Mononuclear cell (primary cell): Measurements from ENCODE around the gene ELOVL4. TPM values are rescaled to one million over a fixed set of nuclear protein-coding genes. Genes with fewer than 3 reads are reported as not detected.

ENCODE experiments used
- H3K27me3 ChIP-seq: 2 replicates; pipeline ENCODE4 v1.6.0; 2011; ENCODE audit warnings: low read length, control low read depth; ENCODE audit not compliant: insufficient read depth
- H3K4me1 ChIP-seq: 2 replicates; pipeline ENCODE4 v1.5.1; 2011; ENCODE audit warnings: mild to moderate bottlenecking, low read length, control low read depth; ENCODE audit not compliant: insufficient read depth
- H3K4me3 ChIP-seq: 2 replicates; pipeline ENCODE4 v1.5.1; 2011; ENCODE audit warnings: mild to moderate bottlenecking, low read length, moderate library complexity
- H3K9me3 ChIP-seq: 2 replicates; pipeline ENCODE4 v1.5.1; 2011; ENCODE audit warnings: low read depth, mild to moderate bottlenecking, control low read depth, low read length
- total RNA-seq: library from RNA; depleted of rRNA; stranded (reverse); fragments of >200 nt; gene quantifications from one replicate; pipeline ENCODE4 v1.2.3, GENCODE V29; 2012

ELOVL4 gene
- total RNA-seq, 1 donor = 0.73 TPM

DNA sequence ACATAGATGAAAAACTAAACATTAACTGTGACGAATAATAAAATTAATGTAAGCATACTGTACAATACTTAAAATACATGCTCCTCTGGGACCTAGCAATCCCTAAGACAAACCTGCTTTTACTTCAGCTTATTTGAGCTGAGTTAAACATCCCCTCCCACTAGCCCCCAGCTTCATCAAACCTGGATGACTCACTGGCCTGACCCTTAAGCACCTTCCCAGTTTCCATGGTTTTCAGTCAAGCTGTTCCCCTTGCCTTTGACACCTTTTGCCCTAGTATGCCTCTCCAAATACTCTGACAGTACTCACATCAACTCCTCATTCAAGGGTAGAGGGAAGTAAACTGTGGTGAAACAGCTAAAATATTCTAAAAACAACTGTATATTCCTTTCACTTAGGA, 4.2 kb downstream of the ELOVL4 start:
- Histone ChIP-seq H3K4me3 (no peak overlapping the region), H3K9me3 (no peaks in the 10 kb centered on the region), H3K4me1 (peaks cover 14% of the 10 kb centered on the region), H3K27me3 (peaks cover 61% of the 10 kb centered on the region)

GRCh38 chr6:79941489-79942151, 5.7 kb downstream of the ELOVL4 start:
- H3K27me3 ChIP-seq = peaks cover 48% of the 10 kb centered on the region
- H3K9me3 ChIP-seq = no peaks in the 10 kb centered on the region

GRCh38 chr6:79928478-79928998, 18.8 kb downstream of the ELOVL4 start:
- H3K4me1 ChIP-seq = no peaks in the 10 kb centered on the region
- H3K4me3 ChIP-seq = no peak overlapping the region
- H3K9me3 ChIP-seq = no peaks in the 10 kb centered on the region
- peaks cover 4% of the 10 kb centered on the region for H3K27me3 ChIP-seq

More at GRCh38 chr6:79941489-79942151, 5.7 kb downstream of the ELOVL4 start:
- Histone ChIP-seq H3K4me3 (no peak overlapping the region), H3K4me1 (peaks cover 4% of the 10 kb centered on the region)

DNA sequence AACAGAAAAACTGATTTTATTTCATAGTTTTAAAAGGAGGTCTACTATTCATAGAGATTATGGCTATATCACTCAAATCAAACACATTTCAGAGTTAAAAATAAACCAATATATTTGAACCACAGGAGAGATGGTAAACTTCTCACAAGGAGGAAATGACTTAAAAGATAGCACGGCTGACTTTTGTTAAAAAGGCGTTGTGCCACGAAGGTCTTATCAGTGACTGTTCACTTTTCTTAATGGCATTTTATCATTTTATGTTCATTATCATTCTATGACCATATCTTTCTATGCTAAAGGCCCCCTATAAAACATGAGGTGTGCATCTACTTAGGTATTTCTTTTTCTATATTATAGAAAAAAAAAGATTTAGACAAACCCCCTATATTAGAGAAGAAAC, 19.6 kb downstream of the ELOVL4 start:
- no peaks in the 10 kb centered on the region for H3K9me3 ChIP-seq
- peaks cover 4% of the 10 kb centered on the region for H3K27me3 ChIP-seq
- H3K4me1 ChIP-seq = no peaks in the 10 kb centered on the region

GRCh38 chr6:79923270-79923669, 24.1 kb downstream of the ELOVL4 start:
- Histone ChIP-seq H3K4me3 (no peak overlapping the region), H3K4me1 (no peaks in the 10 kb centered on the region), H3K9me3 (no peaks in the 10 kb centered on the region), H3K27me3 (no peaks in the 10 kb centered on the region)

More for the DNA sequence above, 19.6 kb downstream of the ELOVL4 start:
- no peak overlapping the region for H3K4me3 ChIP-seq

DNA sequence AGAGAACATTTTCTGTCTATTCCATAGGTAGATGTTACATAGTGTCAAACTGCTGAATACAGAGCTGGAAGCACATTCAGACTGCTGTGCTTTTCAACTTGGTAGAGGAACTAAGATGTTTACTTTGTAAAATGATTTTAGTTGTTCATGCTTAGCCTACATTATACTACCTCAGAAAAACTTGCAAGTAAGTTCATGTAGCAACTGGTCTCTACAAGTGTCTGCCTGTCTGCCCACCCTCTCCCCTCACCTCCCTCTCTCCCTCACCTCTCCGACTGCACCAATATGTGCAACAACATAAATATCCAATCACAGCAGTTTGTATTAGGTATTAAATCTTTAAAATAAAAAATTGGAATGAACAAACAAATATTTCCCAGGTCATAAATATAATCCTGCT, 25.3 kb downstream of the ELOVL4 start:
- no peak overlapping the region for H3K4me3 ChIP-seq
- H3K4me1 ChIP-seq = no peaks in the 10 kb centered on the region
- no peaks in the 10 kb centered on the region for H3K27me3 ChIP-seq
- H3K9me3 ChIP-seq = no peaks in the 10 kb centered on the region

DNA sequence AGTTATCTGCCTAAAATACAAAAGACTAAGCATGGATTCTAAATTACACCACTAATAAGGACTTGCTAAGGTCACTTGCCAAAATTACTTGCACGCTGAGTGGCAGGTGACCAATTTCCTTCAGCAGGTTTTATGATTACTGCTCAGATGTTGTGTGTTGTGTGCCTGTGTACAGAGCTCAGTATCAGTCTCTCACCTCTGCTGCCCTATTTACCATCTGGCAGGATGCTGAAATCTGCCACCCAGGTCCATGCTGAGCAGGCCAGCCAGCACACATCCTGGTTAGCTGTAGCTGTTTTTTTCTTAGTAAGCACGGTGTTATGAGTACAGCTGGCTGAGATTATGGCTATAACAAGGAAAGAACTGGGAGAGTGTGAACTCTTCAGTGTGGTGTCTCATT, 34.0 kb downstream of the ELOVL4 start:
- Histone ChIP-seq H3K4me1 (no peaks in the 10 kb centered on the region), H3K27me3 (peaks cover 4% of the 10 kb centered on the region), H3K9me3 (no peaks in the 10 kb centered on the region), H3K4me3 (no peak overlapping the region)

DNA sequence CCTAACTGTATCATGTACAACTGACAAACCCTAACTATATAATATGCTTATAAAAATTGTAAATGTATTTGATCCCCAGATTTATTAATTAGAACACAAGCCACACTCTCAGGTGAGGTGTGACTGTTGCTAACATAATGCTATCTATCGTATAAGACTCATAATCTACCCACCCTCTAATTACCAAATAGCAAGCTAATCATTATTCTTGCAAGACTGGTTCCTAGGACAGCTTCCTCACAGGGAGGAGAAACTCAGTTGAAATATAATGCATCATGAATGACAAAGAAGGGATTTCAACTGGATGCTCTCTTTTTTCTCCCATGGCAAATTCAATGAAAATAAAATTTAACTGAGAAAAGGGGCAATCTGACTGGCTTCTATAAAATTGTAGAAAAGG, 35.4 kb downstream of the ELOVL4 start:
- Histone ChIP-seq H3K4me3 (no peak overlapping the region), H3K9me3 (no peaks in the 10 kb centered on the region), H3K4me1 (no peaks in the 10 kb centered on the region), H3K27me3 (peaks cover 4% of the 10 kb centered on the region)

DNA sequence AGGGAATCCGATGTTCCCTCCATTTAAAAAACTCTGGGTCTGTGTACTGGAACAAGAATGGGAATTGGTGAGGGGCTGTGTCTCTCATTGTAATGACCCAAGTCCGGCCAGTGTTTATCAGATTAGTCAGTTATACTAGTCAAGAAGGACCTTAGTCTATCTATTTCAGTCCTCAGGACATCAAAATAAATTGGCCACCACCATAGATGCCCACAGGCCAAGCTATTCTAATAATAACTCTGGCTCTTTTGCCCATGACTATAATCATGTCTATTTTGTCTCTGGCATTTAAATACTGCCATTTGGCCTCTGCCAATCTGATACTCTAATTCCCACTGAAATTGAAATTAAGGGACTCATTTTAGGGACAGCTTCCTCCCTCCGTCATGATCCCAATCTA, 37.8 kb downstream of the ELOVL4 start:
- no peak overlapping the region for H3K4me3 ChIP-seq
- H3K27me3 ChIP-seq = peaks cover 4% of the 10 kb centered on the region
- no peaks in the 10 kb centered on the region for H3K9me3 ChIP-seq
- no peaks in the 10 kb centered on the region for H3K4me1 ChIP-seq

DNA sequence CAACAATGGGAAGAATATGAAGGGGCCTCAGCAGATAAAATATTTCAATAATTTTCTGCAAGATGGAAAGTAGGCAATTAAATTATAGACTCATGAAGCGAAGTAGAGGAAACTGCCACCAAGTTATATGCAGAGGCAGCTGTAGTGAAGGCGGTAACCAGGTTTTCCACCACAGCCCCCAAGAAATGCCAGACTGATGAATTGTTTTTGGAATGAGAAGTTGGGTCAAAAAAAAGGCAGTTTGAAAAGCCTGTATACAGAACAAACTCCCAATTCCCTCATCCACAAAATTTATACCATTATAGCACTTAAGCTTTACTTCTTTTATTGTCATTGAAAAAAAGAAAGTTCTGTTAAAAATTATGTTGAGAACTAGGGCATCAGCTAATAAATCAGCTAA, 45.3 kb downstream of the ELOVL4 start:
- Histone ChIP-seq H3K27me3 (peaks cover 3% of the 10 kb centered on the region), H3K4me3 (no peak overlapping the region), H3K4me1 (no peaks in the 10 kb centered on the region), H3K9me3 (no peaks in the 10 kb centered on the region)

GRCh38 chr6:79898076-79898475, 49.3 kb downstream of the ELOVL4 start:
- H3K9me3 ChIP-seq = no peaks in the 10 kb centered on the region

DNA sequence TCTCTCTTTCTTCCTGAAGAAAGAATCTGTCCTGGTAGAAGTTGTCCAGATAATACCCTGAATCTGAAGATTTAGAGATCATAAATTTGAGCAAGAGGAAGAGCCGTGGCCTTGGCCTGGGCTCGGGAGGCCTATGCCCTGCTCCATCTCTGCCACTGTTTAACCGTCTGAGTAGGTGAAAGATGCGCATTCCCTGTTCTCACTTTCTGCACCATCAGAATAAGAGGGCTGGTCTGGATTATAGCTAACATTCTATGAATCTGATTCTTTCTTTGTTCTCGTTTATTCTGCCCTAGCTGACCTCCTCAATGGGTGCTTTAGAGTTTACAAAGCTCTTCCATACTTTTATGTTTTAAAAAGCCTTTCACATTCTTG, 51.3 kb downstream of the ELOVL4 start:
- Histone ChIP-seq H3K27me3 (no peaks in the 10 kb centered on the region), H3K4me3 (no peak overlapping the region), H3K9me3 (no peaks in the 10 kb centered on the region), H3K4me1 (no peaks in the 10 kb centered on the region)

More at GRCh38 chr6:79898076-79898475, 49.3 kb downstream of the ELOVL4 start:
- Histone ChIP-seq H3K27me3 (peaks cover 3% of the 10 kb centered on the region), H3K4me1 (no peaks in the 10 kb centered on the region), H3K4me3 (no peak overlapping the region)

DNA sequence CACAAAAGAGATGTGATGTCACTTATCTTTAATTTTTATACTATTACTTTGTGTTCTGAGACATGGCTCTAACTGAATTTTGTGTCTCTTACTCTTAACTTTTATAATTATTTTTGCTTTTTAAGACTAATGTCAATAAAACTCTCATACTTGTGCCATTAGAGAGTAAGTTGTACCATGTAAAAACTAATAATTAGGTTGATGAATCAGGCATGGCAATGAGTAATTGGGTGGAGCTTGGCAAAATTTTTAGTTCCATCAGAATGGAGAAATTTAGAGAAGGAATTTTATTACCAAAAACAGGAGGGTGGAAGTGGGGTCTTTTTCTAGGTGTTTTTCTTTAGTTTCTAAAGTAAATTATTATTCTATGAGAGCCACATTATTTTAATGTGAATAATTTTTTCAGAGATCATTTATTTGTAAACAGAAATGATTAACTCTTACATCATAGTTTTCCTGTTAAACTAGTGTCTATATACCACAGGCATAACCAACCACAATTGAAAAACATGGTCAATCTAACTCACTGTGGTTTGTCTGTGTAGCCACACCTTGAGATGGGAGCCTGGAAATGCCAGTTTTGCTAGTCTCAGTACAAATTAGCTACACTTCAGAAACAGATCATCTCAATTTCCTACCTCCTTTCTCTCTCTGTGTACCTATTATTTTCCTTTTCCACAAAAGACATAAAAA, 51.8 kb downstream of the ELOVL4 start:
- no peaks in the 10 kb centered on the region for H3K4me1 ChIP-seq
- no peaks in the 10 kb centered on the region for H3K27me3 ChIP-seq
- H3K9me3 ChIP-seq = no peaks in the 10 kb centered on the region
- no peak overlapping the region for H3K4me3 ChIP-seq

- H3K9me3 ChIP-seq = no peaks in the 10 kb centered on the region
- H3K4me1 ChIP-seq = no peaks in the 10 kb centered on the region
- H3K27me3 ChIP-seq = no peaks in the 10 kb centered on the region
- no peak overlapping the region for H3K4me3 ChIP-seq
Observed at GRCh38 chr6:79894939-79895338, 52.4 kb downstream of the ELOVL4 start.

GRCh38 chr6:79888587-79888986, 58.8 kb downstream of the ELOVL4 start:
- no peaks in the 10 kb centered on the region for H3K27me3 ChIP-seq
- H3K4me3 ChIP-seq = no peak overlapping the region
- H3K4me1 ChIP-seq = no peaks in the 10 kb centered on the region
- no peaks in the 10 kb centered on the region for H3K9me3 ChIP-seq
